NB4 (cell line): ENCODE results near the gene SASS6.

Experiments used
- DNase-seq: peaks from one replicate; pipeline ENCODE4 v3.0.0; 2010; ENCODE audit warnings: low read depth
- H3K4me3 ChIP-seq: one replicate; pipeline ENCODE4 v1.5.1; 2011; ENCODE audit warnings: mild to moderate bottlenecking, low read depth, low read length, moderate library complexity
- MYC ChIP-seq: IDR thresholded peaks from 2 replicates; pipeline ENCODE4 v1.6.1; 2011; ENCODE audit warnings: low read depth, low read length
- POLR2A ChIP-seq: IDR thresholded peaks from 2 replicates; pipeline ENCODE4 v1.6.1; 2011; ENCODE audit warnings: mild to moderate bottlenecking; ENCODE audit not compliant: insufficient read length; ENCODE audit errors: extremely low read depth
- TF ChIP-seq, protein P1 (sequence below): IDR thresholded peaks from 2 replicates; pipeline ENCODE4 v1.6.1; 2011; ENCODE audit warnings: low read depth, low read length
- TF ChIP-seq, protein P2 (sequence below): IDR thresholded peaks from one replicate; pipeline ENCODE4 v1.5.1; 2012; ENCODE audit warnings: low read depth, low read length

The SASS6 gene

DNA sequence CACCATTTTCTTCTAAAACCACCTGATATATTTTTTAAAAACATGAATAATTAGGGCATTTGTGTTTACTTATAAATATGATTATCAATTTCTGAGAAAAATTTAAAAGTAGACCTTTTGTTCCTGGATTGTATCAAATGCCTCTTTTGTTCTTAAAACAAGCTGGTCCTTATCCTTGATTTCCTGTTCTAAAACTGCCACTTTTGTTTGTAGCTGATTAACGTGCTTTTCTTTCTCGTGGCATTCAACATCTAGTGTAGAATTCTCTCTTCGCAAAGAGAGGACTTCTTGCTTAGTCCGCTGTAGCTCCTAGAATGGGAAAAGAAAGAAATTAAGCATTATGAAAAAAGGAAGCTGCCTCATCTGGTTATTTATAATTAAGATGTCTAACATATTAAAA, 25.0 kb downstream of the SASS6 start:
- no peak for DNase-seq
- H3K4me3 ChIP-seq = no peak overlapping the region
- no peak for TF ChIP-seq MYC
- TF ChIP-seq, protein P1, sequence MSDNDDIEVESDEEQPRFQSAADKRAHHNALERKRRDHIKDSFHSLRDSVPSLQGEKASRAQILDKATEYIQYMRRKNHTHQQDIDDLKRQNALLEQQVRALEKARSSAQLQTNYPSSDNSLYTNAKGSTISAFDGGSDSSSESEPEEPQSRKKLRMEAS = no peak
- TF ChIP-seq, protein P2, sequence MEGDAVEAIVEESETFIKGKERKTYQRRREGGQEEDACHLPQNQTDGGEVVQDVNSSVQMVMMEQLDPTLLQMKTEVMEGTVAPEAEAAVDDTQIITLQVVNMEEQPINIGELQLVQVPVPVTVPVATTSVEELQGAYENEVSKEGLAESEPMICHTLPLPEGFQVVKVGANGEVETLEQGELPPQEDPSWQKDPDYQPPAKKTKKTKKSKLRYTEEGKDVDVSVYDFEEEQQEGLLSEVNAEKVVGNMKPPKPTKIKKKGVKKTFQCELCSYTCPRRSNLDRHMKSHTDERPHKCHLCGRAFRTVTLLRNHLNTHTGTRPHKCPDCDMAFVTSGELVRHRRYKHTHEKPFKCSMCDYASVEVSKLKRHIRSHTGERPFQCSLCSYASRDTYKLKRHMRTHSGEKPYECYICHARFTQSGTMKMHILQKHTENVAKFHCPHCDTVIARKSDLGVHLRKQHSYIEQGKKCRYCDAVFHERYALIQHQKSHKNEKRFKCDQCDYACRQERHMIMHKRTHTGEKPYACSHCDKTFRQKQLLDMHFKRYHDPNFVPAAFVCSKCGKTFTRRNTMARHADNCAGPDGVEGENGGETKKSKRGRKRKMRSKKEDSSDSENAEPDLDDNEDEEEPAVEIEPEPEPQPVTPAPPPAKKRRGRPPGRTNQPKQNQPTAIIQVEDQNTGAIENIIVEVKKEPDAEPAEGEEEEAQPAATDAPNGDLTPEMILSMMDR = no peak
- no peak for TF ChIP-seq POLR2A

DNA sequence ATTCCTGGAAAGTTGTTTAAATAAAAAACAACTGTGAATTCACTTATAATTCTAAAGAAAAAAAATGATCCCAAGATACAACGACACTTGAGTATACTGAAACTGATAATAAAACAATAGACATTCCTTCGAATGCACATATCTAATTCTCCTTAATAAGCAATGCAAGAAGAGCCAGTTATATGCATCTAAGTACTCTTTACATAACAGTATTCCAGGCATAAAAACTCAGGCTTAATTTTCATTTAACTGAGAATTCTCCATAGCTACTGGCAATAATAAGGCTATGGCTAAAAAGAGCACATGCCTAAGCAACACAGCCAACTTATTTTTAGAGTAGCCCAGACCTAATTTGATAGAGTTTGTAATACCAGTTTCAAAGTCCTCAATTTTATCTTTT, 31.2 kb downstream of the SASS6 start:
- TF ChIP-seq MYC = no peak
- TF ChIP-seq POLR2A = no peak
- TF ChIP-seq, protein P1 = no peak
- TF ChIP-seq, protein P2 = no peak
- no peak for DNase-seq
- no peak overlapping the region for H3K4me3 ChIP-seq

DNA sequence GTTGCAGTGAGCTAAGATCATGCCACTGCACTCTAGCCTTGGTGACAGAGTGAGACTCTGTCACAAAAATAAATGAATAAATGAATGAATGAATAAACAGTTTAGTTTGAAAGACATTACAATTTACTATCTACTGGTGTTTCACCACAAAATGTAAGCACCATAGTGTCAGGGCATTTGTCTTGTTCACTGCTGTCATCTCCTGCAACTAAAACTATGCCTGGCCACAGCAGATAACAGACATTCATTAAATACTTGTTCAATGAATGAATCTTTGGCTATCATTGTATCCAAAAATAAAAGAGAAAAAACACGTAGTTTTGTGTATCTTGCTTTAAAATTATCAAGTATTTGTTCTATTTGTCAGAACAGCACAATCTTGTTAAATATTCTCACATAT, 32.5 kb downstream of the SASS6 start:
- TF ChIP-seq, protein P1 = no peak
- TF ChIP-seq POLR2A (no peak), MYC (no peak)
- TF ChIP-seq, protein P2 = no peak
- DNase-seq = no peak
- no peak overlapping the region for H3K4me3 ChIP-seq

DNA sequence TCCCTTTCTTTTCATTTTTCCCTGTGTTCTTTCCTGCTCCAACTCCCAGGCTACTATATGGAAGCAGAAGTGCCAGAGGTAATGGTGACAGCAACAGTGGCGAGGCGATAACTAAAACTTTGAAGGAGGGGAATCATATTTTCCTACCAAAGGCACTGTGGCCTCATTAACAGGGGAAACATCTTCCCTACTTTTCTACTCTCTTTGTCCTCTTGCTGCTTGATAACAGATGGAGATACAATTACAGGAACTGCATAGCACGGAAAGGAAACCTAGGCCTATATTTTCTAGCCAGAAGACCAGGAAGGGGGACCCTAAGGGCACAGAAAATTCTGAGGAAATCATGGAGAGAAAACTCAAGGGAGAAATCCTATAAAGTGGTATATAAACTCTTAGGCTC, 42.3 kb downstream of the SASS6 start:
- no peak for DNase-seq
- TF ChIP-seq, protein P1 = no peak
- TF ChIP-seq, protein P2 = no peak
- TF ChIP-seq POLR2A (no peak), MYC (no peak)
- H3K4me3 ChIP-seq = no peak overlapping the region

DNA sequence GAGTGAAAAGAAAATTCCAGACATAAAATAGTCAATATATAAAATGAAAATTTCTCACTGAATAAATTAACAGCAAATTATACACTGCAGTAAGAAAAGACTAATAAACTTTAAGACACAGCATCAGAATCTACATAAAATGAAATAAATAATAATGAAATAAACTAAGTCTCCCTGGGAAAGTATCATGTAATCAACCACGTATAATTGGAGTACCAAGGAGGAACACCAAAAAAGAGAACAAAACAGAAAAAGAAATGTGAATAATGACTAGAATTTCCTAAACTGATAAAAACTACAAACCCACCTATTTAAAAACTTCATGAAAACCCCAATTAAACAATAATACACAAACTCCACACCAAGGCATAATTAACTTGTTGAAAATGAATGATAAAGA, 43.6 kb downstream of the SASS6 start:
- no peak overlapping the region for H3K4me3 ChIP-seq
- TF ChIP-seq, protein P2 = no peak
- TF ChIP-seq POLR2A (no peak), MYC (no peak)
- TF ChIP-seq, protein P1 = no peak
- no peak for DNase-seq

DNA sequence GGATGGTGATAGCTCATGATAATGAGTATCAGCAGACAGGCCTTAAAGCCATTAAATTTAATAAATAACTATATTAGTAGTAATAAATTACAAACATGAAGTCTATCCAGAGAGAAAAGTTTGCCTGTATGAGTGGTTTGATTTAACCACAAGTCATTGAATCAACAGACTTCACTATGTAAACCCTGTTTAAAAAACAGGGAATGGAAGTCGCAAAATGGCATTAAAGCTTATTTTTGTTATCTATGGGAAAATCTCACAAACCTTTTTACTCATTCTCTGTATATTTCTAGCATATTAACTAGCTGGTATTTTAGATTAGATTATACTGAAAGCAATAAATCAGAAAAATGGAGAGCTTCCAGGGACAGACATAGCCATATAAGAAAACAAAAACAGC, 45.3 kb downstream of the SASS6 start:
- TF ChIP-seq MYC (no peak), POLR2A (no peak)
- TF ChIP-seq, protein P2 = no peak
- TF ChIP-seq, protein P1 = no peak
- DNase-seq = no peak

More for the DNA sequence above, 45.3 kb downstream of the SASS6 start:
- H3K4me3 ChIP-seq = no peak overlapping the region
